Ammon's horn (tissue), 1 donor: ENCODE results near the gene PCDHA2.
A peak's percentile ranks its signal among the peaks of the same experiment; 100 is the strongest.
"Not testable (repeated sequence)": the region's sequence is repeated elsewhere in the genome, so short reads cannot be mapped to it uniquely, and the experiment has no call there.

Experiments
- DNase-seq: peaks from one replicate; pipeline ENCODE4 v3.0.0-alpha.2; 2016; ENCODE audit warnings: low spot score

Gene PCDHA2

DNA sequence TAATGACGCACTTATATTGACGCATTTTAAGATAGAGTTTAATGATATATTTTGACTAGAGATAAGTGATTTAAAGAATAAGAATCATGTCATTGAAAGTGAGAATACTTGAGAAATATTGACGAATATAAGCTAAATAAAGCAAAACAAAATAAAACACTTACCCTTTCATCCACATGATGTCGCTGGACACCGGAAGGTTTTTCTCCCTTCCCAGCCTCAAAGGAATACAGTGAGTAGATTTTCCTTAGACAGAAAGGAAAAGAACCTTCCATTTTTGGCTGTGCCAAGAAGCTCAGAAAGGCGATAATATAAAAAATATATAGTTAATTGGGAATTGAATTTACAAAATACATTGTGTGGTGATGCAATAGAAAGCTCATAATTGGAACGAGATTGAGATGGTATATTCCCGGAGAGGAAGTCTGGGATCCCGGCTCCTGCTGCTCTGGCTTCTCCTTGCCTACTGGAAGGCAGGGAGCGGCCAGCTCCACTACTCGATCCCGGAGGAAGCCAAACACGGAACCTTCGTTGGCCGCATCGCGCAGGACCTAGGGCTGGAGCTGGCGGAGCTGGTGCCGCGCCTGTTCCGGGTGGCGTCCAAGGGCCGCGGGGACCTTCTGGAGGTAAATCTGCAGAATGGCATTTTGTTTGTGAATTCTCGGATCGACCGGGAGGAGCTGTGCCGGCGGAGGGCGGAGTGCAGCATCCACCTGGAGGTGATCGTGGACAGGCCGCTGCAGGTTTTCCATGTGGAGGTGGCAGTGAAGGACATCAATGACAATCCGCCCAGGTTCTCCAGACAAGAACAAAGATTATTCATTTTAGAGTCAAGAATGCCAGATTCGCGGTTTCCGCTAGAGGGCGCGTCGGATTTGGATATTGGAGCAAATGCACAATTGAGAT, 27.0 kb downstream of the PCDHA2 start, which contains the start of gene PCDHA5:
TSS of gene PCDHA5 (plus strand) at position 239 of the 906 bp plus-strand sequence.
- no peak for DNase-seq

- no peak for DNase-seq
Observed at GRCh38 chr5:140822281-140822629, 27.6 kb downstream of the PCDHA2 start.

DNA sequence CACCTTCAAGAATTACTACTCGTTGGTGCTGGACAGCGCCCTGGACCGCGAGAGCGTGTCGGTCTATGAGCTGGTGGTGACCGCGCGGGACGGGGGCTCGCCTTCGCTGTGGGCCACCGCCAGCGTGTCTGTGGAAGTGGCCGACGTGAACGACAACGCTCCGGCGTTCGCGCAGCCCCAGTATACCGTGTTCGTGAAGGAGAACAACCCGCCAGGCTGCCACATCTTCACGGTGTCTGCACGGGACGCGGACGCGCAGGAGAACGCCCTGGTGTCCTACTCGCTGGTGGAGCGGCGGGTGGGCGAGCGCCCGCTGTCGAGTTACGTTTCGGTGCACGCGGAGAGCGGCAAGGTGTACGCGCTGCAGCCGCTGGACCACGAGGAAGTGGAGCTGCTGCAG, 28.3 kb downstream of the PCDHA2 start:
- not testable (repeated sequence) for DNase-seq

DNA sequence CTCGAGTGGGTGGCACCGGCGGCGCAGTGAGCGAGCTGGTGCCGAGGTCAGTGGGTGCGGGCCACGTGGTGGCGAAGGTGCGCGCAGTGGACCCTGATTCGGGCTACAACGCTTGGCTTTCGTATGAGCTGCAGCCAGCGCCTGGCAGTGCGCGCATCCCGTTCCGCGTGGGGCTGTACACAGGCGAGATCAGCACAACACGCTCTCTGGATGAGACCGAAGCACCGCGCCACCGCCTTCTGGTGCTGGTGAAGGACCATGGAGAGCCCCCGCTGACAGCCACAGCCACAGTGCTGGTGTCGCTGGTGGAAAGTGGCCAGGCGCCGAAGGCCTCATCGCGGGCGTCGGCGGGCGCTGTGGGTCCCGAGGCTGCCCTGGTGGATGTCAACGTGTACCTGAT, 28.8 kb downstream of the PCDHA2 start:
- DNase-seq = no peak

GRCh38 chr5:140827704-140828361, 33.2 kb downstream of the PCDHA2 start, which contains the start of gene PCDHA6:
Gene PCDHA6 (plus strand): TSS chr5:140827960. CDS start chr5:140828092, 132 bp downstream.
- DNase-seq = peak; percentile 25

DNA sequence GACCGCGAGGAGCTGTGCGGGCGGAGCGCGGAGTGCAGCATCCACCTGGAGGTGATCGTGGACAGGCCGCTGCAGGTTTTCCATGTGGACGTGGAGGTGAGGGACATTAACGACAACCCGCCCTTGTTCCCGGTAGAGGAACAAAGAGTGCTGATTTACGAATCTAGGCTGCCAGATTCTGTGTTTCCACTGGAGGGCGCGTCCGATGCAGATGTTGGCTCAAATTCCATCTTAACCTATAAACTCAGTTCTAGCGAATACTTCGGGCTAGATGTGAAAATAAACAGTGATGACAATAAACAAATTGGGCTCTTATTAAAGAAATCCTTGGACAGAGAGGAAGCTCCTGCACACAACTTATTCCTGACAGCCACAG, 33.7 kb downstream of the PCDHA2 start:
- DNase-seq = no peak

- DNase-seq = not testable (repeated sequence)
Observed at GRCh38 chr5:140829511-140830501, 35.2 kb downstream of the PCDHA2 start.

DNA sequence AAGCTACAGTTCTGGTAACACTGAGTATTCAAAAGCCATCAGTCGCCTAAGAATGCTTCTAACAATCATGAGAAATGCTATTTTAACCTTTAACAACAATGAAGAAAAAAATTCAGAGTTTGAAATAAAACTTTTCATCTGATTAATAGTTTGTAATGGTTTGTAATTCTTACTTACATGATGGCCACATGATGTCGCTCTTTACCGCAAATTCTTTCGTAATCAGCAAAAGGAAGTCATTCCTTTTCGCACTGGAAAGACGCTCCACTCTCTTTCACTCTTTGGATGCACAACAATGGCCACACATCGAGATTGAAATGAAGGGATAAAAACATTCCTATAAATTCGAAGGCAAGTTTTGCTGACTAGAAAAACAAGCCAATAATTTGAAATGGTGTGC, 39.3 kb downstream of the PCDHA2 start, which contains the start of gene PCDHA7:
TSS of gene PCDHA7 (plus strand) at position 277 of the 400 bp plus-strand sequence. CDS start at position 392, 115 bp downstream.
- peak; percentile 52 for DNase-seq

DNA sequence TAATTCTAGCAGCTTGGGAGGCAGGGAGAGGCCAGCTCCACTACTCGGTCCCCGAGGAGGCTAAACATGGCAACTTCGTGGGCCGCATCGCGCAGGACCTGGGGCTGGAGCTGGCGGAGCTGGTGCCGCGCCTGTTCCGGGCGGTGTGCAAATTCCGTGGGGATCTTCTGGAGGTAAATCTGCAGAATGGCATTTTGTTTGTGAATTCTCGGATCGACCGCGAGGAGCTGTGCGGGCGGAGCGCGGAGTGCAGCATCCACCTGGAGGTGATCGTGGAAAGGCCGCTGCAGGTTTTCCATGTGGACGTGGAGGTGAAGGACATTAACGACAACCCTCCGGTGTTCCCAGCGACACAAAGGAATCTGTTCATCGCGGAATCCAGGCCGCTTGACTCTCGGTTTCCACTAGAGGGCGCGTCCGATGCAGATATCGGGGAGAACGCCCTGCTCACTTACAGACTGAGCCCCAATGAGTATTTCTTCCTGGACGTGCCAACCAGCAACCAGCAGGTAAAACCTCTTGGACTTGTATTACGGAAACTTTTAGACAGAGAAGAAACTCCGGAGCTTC, 39.9 kb downstream of the PCDHA2 start:
- DNase-seq = not testable (repeated sequence)

DNA sequence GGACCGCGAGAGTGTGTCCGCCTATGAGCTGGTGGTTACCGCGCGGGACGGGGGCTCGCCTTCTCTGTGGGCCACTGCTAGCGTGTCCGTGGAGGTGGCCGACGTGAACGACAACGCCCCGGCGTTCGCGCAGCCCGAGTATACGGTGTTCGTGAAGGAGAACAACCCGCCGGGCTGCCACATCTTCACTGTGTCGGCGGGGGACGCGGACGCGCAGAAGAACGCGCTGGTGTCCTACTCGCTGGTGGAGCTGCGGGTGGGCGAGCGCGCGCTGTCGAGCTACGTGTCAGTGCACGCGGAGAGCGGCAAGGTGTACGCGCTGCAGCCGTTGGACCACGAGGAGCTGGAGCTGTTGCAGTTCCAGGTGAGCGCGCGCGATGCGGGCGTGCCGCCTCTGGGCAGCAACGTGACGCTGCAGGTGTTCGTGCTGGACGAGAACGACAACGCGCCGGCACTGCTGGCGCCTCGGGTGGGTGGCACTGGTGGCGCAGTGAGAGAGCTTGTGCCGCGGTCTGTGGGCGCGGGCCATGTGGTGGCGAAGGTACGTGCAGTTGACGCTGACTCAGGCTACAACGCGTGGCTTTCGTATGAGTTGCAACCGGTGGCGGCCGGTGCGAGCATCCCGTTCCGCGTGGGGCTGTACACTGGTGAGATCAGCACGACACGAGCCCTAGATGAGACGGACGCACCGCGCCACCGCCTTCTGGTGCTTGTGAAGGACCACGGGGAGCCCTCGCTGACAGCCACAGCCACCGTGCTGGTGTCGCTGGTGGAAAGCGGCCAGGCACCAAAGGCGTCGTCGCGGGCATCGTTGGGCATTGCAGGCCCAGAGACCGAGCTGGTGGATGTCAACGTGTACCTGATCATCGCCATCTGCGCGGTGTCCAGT, 41.2 kb downstream of the PCDHA2 start:
- DNase-seq = no peak

DNA sequence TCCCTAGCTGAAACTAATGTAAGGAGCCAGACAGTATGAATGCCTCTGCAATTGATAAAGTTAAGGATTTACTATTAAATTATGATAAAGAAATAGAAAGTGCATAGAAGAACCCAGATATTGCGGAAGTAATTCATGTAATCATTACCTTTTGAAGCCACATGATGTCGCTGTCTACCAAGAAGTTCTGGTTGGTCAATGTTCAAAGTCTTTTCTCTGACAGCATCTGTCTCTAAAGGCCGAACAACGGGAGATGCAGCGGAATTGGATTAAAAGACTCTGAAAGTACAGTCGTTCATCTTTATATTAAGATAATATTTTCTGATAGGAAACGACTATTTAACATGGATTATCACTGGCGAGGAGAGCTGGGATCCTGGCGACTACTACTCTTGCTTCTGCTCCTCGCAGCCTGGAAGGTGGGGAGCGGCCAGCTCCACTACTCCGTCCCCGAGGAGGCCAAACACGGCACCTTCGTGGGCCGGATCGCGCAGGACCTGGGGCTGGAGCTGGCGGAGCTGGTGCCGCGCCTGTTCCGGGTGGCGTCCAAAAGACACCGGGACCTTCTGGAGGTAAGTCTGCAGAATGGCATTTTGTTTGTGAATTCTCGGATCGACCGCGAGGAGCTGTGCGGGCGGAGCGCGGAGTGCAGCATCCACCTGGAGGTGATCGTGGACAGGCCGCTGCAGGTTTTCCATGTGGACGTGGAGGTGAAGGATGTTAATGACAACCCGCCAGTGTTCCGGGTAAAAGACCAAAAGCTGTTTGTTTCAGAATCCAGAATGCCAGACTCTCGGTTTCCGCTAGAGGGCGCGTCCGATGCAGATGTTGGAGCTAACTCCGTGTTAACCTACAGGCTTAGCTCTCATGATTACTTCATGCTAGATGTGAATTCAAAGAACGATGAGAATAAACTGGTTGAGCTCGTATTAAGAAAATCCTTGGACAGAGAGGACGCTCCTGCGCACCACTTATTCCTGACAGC, 46.6 kb downstream of the PCDHA2 start, which contains the start of gene PCDHA8:
TSS of gene PCDHA8 (plus strand) at position 210 of the 985 bp plus-strand sequence. CDS start at position 345, 135 bp downstream.
- DNase-seq = peak; percentile 55

- no peak for DNase-seq
Observed at GRCh38 chr5:140842798-140843733, 48.4 kb downstream of the PCDHA2 start.
